H9 (cell line): Measurements from ENCODE around the gene ZNF285. TPM values are rescaled to one million over a fixed set of nuclear protein-coding genes. Genes with fewer than 3 reads are reported as not detected.

ENCODE experiments used
- DNase-seq: peaks from one replicate; pipeline ENCODE4 v3.0.0-alpha.2; 2017
- H2AFZ ChIP-seq: one replicate; pipeline ENCODE4 v1.6.1; 2013; ENCODE audit warnings: mild to moderate bottlenecking, low read length, control low read depth, moderate library complexity
- H2AK5ac ChIP-seq: 2 replicates; pipeline ENCODE4 v1.6.1; 2013; ENCODE audit warnings: low read length, control low read depth, mixed read lengths; ENCODE audit not compliant: insufficient read length
- H2BK120ac ChIP-seq: one replicate; pipeline ENCODE4 v1.6.1; 2013; ENCODE audit warnings: low read depth, mild to moderate bottlenecking, low read length, control low read depth, inconsistent platforms; ENCODE audit not compliant: poor library complexity, severe bottlenecking
- H2BK12ac ChIP-seq: 2 replicates; pipeline ENCODE4 v1.6.1; 2013; ENCODE audit warnings: low read length, control low read depth, mixed read lengths, low read depth; ENCODE audit not compliant: insufficient read length
- H2BK15ac ChIP-seq: 2 replicates; pipeline ENCODE4 v1.6.1; 2013; ENCODE audit warnings: low read depth, low read length, control low read depth
- H2BK20ac ChIP-seq: one replicate; pipeline ENCODE4 v1.6.1; 2013; ENCODE audit warnings: low read depth, mild to moderate bottlenecking, low read length, control low read depth, inconsistent platforms; ENCODE audit not compliant: poor library complexity, severe bottlenecking
- H2BK5ac ChIP-seq: 2 replicates; pipeline ENCODE4 v1.6.1; 2013; ENCODE audit warnings: low read length, control low read depth, mixed read lengths; ENCODE audit not compliant: insufficient read length
- H3K14ac ChIP-seq: 2 replicates; pipeline ENCODE4 v1.6.1; 2013; ENCODE audit warnings: low read length, control low read depth; ENCODE audit not compliant: insufficient read depth
- H3K18ac ChIP-seq: 2 replicates; pipeline ENCODE4 v1.6.1; 2013; ENCODE audit warnings: low read depth, mild to moderate bottlenecking, mixed read lengths, low read length, control low read depth; ENCODE audit not compliant: insufficient read length
- H3K23ac ChIP-seq: 2 replicates; pipeline ENCODE4 v1.6.1; 2013; ENCODE audit warnings: low read length, control low read depth, mixed read lengths, low read depth; ENCODE audit not compliant: insufficient read length
- H3K23me2 ChIP-seq: 2 replicates; pipeline ENCODE4 v1.6.1; 2013; ENCODE audit warnings: low read depth, mild to moderate bottlenecking, mixed read lengths, low read length, control low read depth; ENCODE audit not compliant: insufficient read length, poor library complexity, severe bottlenecking
- H3K27ac ChIP-seq: 2 replicates; pipeline ENCODE4 v1.5.1; 2013; ENCODE audit warnings: low read length, control low read depth, mixed read lengths, low read depth; ENCODE audit not compliant: insufficient read length
- H3K27me3 ChIP-seq: 2 replicates; pipeline ENCODE4 v1.6.1; 2013; ENCODE audit warnings: low read length, control low read depth, inconsistent platforms; ENCODE audit not compliant: insufficient read depth
- H3K4ac ChIP-seq: 2 replicates; pipeline ENCODE4 v1.6.1; 2013; ENCODE audit warnings: low read depth, mild to moderate bottlenecking, control low read depth, inconsistent platforms, low read length, moderate library complexity
- H3K4me1 ChIP-seq: 2 replicates; pipeline ENCODE4 v1.6.1; 2013; ENCODE audit warnings: low read length, control low read depth, inconsistent platforms; ENCODE audit not compliant: insufficient read depth
- H3K4me2 ChIP-seq: 2 replicates; pipeline ENCODE4 v1.6.1; 2013; ENCODE audit warnings: low read length, control low read depth, mixed read lengths; ENCODE audit not compliant: insufficient read length, insufficient read depth
- H3K56ac ChIP-seq: 2 replicates; pipeline ENCODE4 v1.6.1; 2013; ENCODE audit warnings: low read depth, mild to moderate bottlenecking, mixed read lengths, low read length, control low read depth; ENCODE audit not compliant: insufficient read length
- H3K79me1 ChIP-seq: 2 replicates; pipeline ENCODE4 v1.6.1; 2013; ENCODE audit warnings: low read depth, mild to moderate bottlenecking, moderate library complexity, low read length, control low read depth, inconsistent platforms; ENCODE audit not compliant: insufficient read depth, poor library complexity, severe bottlenecking
- H3K79me2 ChIP-seq: 2 replicates; pipeline ENCODE4 v1.6.1; 2013; ENCODE audit warnings: low read length, control low read depth, inconsistent platforms; ENCODE audit not compliant: insufficient read depth
- H3K9ac ChIP-seq: 2 replicates; pipeline ENCODE4 v1.6.1; 2013; ENCODE audit warnings: low read length, control low read depth, mixed read lengths; ENCODE audit not compliant: insufficient read length; ENCODE audit errors: extremely low read depth
- H3K9me3 ChIP-seq: one replicate; pipeline ENCODE4 v1.6.1; 2013; ENCODE audit warnings: low read depth, low read length, inconsistent platforms; ENCODE audit not compliant: control insufficient read depth
- H3T11ph ChIP-seq: one replicate; pipeline ENCODE4 v1.6.1; 2013; ENCODE audit warnings: mild to moderate bottlenecking, low read length, control low read depth, inconsistent platforms
- H4K20me1 ChIP-seq: one replicate; pipeline ENCODE4 v1.6.1; 2013; ENCODE audit not compliant: control insufficient read depth, insufficient read length, insufficient read depth
- H4K5ac ChIP-seq: 2 replicates; pipeline ENCODE4 v1.6.1; 2013; ENCODE audit warnings: low read depth, mild to moderate bottlenecking, mixed read lengths, low read length, control low read depth; ENCODE audit not compliant: insufficient read length
- H4K8ac ChIP-seq: replicated peaks from 2 replicates; pipeline ENCODE4 v1.6.1; 2013; ENCODE audit warnings: low read length, control low read depth, mixed read lengths, low read depth; ENCODE audit not compliant: insufficient read length
- H4K91ac ChIP-seq: 2 replicates; pipeline ENCODE4 v1.6.1; 2013; ENCODE audit warnings: low read depth, mild to moderate bottlenecking, moderate library complexity, mixed read lengths, low read length, control low read depth; ENCODE audit not compliant: insufficient read length
- H3K27ac Mint-ChIP-seq, 3 experiments: 2 replicates in 2 of 3; 3 replicates in 1 of 3; pipeline ENCODE4 v1.8.0; 2020 to 2021; ENCODE audit warnings: mixed read lengths in 3 of 3, mild to moderate bottlenecking in 1 of 3, moderate library complexity in 1 of 3
- H3K27me3 Mint-ChIP-seq: 2 replicates; pipeline ENCODE4 v1.8.0; 2021; ENCODE audit warnings: low read depth, mild to moderate bottlenecking, moderate library complexity, mixed read lengths
- H3K36me3 Mint-ChIP-seq, 3 experiments: 2 replicates in 2 of 3; 3 replicates in 1 of 3; pipeline ENCODE4 v1.8.0; 2020 to 2021; ENCODE audit warnings: low read depth in 3 of 3, mixed read lengths in 3 of 3; ENCODE audit not compliant: insufficient read depth in 1 of 3
- H3K4me1 Mint-ChIP-seq, 2 experiments: 2 replicates each; pipeline ENCODE4 v1.8.0; 2020; ENCODE audit warnings: mixed read lengths in 2 of 2
- H3K4me3 Mint-ChIP-seq, 2 experiments: 2 replicates in 1 of 2; 3 replicates in 1 of 2; pipeline ENCODE4 v1.8.0; 2020 to 2021; ENCODE audit warnings: mild to moderate bottlenecking in 2 of 2, mixed read lengths in 2 of 2, moderate library complexity in 1 of 2
- H3K9me3 Mint-ChIP-seq, 2 experiments: 2 replicates in 1 of 2; 3 replicates in 1 of 2; pipeline ENCODE4 v1.8.0; 2020; ENCODE audit warnings: mild to moderate bottlenecking in 2 of 2, mixed read lengths in 2 of 2, moderate library complexity in 1 of 2
- WGBS: extraction: QIAGEN DNeasy Blood & Tissue Kit; methylation state at CpG from one replicate; pipeline ENCODE4 v1.1.7; 2013; ENCODE audit warnings: missing lambda C conversion rate, low lambda C conversion rate, mixed read lengths; ENCODE audit not compliant: insufficient read length; ENCODE audit errors: extremely low coverage; 5-methylcytosine and 5-hydroxymethylcytosine counted together
- total RNA-seq: library from RNA; stranded (reverse); gene quantifications from 2 replicates; pipeline ENCODE4 v1.2.1, GENCODE V29; 2021
- TF ChIP-seq, protein P1 (sequence below): fragments of 200-600 bp; sonication (generic); conservative IDR thresholded peaks from 3 replicates; pipeline ENCODE4 v1.8.0; 2021; ENCODE audit warnings: antibody characterized with exemption, mild to moderate bottlenecking

The ZNF285 gene
- total RNA-seq, 1 experiment from 2014 or later, result 3.9 TPM

DNA sequence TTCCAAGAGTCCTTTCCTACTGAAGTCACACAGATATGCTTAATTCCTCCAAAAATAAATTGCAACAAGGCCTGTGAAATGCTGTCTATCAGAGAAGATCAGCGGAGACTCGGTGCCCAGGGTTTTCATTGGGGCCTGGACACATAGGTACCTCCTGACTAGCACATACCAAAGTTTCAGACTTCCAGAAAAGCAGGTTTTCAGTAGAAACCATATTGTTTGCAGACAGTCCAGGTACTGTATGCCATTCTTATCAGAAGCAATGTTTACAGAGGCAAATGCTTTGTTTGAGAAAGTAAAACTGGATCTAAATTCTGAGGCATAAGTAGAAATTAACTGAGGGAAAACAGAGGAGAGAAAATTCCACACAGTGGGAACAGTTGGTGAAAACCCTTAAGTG, 34.0 kb upstream of the ZNF285 start:
- Histone ChIP-seq H3K14ac (no peak overlapping the region), H3K18ac (no peak overlapping the region), H2BK12ac (no peak overlapping the region), H3K4ac (no peak overlapping the region), H3K9me3 (peaks cover 26% of the 10 kb centered on the region), H3K9ac (no peak overlapping the region), H2BK120ac (no peak overlapping the region), H3K23ac (no peak overlapping the region), H3K4me2 (no peak overlapping the region), H4K5ac (no peak overlapping the region), H2BK15ac (no peak overlapping the region), H3K4me1 (no peaks in the 10 kb centered on the region), H3K56ac (no peak overlapping the region), H4K91ac (no peak overlapping the region), H2BK20ac (no peak overlapping the region), H3K79me2 (no peaks in the 10 kb centered on the region), H3K27me3 (no peaks in the 10 kb centered on the region), H3T11ph (no peak overlapping the region), H2AK5ac (no peak overlapping the region), H3K27ac (no peak overlapping the region), H4K20me1 (no peaks in the 10 kb centered on the region), H3K79me1 (no peaks in the 10 kb centered on the region), H3K23me2 (no peaks in the 10 kb centered on the region), H4K8ac (no peak overlapping the region), H2AFZ (no peak overlapping the region), H2BK5ac (no peak overlapping the region)
- Mint-ChIP-seq H3K9me3 (peaks cover 77 to 86% of the 10 kb centered on the region in 2 experiments), H3K4me1 (no peaks in the 10 kb centered on the region), H3K27me3 (no peaks in the 10 kb centered on the region; the same call in 1 of the 2 replicates), H3K27ac (no peak overlapping the region), H3K36me3 (peaks cover 4 to 62% (median 47%) of the 10 kb centered on the region in 3 experiments; a peak in 5 of 7 replicates), H3K4me3 (no peak overlapping the region)
- no CpG with 5 or more reads among the region's 2 CpGs for WGBS
- no peak for DNase-seq
- TF ChIP-seq, protein P1, sequence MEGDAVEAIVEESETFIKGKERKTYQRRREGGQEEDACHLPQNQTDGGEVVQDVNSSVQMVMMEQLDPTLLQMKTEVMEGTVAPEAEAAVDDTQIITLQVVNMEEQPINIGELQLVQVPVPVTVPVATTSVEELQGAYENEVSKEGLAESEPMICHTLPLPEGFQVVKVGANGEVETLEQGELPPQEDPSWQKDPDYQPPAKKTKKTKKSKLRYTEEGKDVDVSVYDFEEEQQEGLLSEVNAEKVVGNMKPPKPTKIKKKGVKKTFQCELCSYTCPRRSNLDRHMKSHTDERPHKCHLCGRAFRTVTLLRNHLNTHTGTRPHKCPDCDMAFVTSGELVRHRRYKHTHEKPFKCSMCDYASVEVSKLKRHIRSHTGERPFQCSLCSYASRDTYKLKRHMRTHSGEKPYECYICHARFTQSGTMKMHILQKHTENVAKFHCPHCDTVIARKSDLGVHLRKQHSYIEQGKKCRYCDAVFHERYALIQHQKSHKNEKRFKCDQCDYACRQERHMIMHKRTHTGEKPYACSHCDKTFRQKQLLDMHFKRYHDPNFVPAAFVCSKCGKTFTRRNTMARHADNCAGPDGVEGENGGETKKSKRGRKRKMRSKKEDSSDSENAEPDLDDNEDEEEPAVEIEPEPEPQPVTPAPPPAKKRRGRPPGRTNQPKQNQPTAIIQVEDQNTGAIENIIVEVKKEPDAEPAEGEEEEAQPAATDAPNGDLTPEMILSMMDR, result no peak
